ENCODE data around the gene SZT2.
"Not testable (repeated sequence)": the region's sequence is repeated elsewhere in the genome, so short reads cannot be mapped to it uniquely, and the experiment has no call there.

Gene SZT2

GRCh38 chr1:43455213-43455889 lies 65.7 kb downstream of the SZT2 start:
- Histone ChIP-seq H3K27me3 (ENCODE audit: control insufficient read depth in 1 of 2, insufficient read depth in 2 of 2, low read length in 2 of 2) (no peaks in the 10 kb centered on the region), H3K4me1 (ENCODE audit: insufficient read depth, low read length) (peaks cover 20% of the 10 kb centered on the region), H3K9me3 (ENCODE audit: low read length) (no peaks in the 10 kb centered on the region), H3K9ac (ENCODE audit: low read length) (no peak overlapping the region), H3K27ac (ENCODE audit: low read depth, low read length) (no peak overlapping the region), H3K4me3 (ENCODE audit: low read depth in 1 of 2, low read length in 2 of 2) (no peak overlapping the region), H3K36me3 (ENCODE audit: insufficient read depth, low read length) (peaks cover 16% of the 10 kb centered on the region)

DNA sequence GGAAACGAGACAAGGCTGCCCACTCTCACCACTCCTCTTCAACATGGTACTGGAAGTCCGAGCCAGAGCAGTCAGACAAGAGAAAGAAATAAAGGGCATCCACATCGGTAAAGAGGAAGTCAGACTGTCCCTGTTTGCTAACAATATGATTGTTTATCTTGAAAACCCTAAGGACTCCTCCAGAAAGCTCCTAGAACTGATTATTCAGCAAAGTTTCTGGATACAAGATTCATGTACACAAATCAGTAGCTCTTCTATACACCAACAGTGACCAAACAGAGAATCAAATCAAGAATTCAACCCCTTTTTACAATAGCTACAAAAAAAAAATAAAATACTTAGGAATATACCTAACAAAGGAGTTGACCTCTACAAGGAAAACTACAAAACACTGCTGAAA lies 68.7 kb downstream of the SZT2 start:
- H3K9ac ChIP-seq (ENCODE audit: low read length); H3K27ac ChIP-seq (ENCODE audit: low read depth, low read length); H3K36me3 ChIP-seq (ENCODE audit: insufficient read depth, low read length); H3K4me1 ChIP-seq (ENCODE audit: insufficient read depth, low read length); H3K27me3 ChIP-seq (ENCODE audit: control insufficient read depth in 1 of 2, insufficient read depth in 2 of 2, low read length in 2 of 2); H3K4me3 ChIP-seq (ENCODE audit: low read depth in 1 of 2, low read length in 2 of 2); H3K9me3 ChIP-seq (ENCODE audit: low read length): not testable (repeated sequence)

DNA sequence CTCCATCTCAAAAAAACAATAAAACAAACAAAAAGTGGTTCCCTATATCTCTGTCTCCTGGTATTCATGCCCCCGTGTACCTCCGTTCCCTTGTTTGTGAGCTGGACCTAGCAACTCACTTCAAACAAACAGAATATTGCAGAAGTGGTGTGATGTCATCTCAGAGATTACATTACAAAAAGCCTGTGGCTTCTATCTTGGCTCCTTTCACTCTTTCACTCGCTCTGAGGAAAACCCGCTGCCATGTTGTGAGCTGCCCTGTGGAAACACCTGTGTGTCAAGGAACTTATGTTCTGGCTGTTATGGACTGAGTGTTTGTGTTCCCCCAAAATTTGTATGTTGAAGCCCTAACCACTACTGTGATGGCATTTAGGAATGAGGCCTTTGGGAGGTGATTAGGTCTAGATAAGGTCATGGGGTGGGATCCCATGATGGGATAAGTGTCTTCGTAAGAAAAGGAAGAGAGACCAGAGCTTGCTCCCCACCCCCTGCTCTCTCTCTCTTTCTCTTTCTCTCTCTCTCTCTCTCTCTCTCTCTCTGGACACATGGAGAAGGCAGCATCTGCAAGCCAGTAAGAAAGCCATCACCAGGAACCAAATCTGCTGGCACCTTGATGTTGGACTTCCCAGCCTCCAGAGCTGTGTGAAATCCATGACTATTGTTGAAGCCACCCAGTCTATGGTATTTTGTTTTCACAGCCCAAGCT lies 71.4 kb downstream of the SZT2 start:
- Histone ChIP-seq H3K4me1 (ENCODE audit: insufficient read depth, low read length) (no peaks in the 10 kb centered on the region), H3K9me3 (ENCODE audit: low read length) (no peaks in the 10 kb centered on the region), H3K36me3 (ENCODE audit: insufficient read depth, low read length) (no peaks in the 10 kb centered on the region), H3K27me3 (ENCODE audit: control insufficient read depth in 1 of 2, insufficient read depth in 2 of 2, low read length in 2 of 2) (no peaks in the 10 kb centered on the region), H3K4me3 (ENCODE audit: low read depth in 1 of 2, low read length in 2 of 2) (no peak overlapping the region), H3K9ac (ENCODE audit: low read length) (no peak overlapping the region), H3K27ac (ENCODE audit: low read depth, low read length) (no peak overlapping the region)

DNA sequence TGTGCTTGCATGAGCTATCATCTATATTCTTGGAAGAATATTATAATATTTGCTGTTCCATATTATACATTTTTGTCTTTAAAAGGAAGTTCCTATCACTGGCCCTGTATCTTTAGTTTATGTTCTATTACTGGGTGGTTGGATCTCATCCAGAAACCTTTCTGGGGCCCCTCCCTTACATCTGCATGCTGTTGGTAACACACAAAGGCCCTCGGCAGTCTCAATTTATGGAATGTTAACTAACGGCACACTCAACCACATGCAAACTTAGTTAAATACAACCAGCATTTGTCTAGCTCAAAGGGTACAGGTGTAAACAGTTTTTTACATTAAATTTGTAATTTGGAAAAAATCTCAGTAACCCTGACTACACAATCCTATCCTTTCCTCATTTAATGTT lies 73.8 kb downstream of the SZT2 start:
- Histone ChIP-seq H3K27me3 (ENCODE audit: control insufficient read depth in 1 of 2, insufficient read depth in 2 of 2, low read length in 2 of 2) (no peaks in the 10 kb centered on the region), H3K4me3 (ENCODE audit: low read depth in 1 of 2, low read length in 2 of 2) (no peak overlapping the region), H3K4me1 (ENCODE audit: insufficient read depth, low read length) (no peaks in the 10 kb centered on the region), H3K9ac (ENCODE audit: low read length) (no peak overlapping the region), H3K27ac (ENCODE audit: low read depth, low read length) (no peak overlapping the region), H3K36me3 (ENCODE audit: insufficient read depth, low read length) (no peaks in the 10 kb centered on the region), H3K9me3 (ENCODE audit: low read length) (no peaks in the 10 kb centered on the region)

DNA sequence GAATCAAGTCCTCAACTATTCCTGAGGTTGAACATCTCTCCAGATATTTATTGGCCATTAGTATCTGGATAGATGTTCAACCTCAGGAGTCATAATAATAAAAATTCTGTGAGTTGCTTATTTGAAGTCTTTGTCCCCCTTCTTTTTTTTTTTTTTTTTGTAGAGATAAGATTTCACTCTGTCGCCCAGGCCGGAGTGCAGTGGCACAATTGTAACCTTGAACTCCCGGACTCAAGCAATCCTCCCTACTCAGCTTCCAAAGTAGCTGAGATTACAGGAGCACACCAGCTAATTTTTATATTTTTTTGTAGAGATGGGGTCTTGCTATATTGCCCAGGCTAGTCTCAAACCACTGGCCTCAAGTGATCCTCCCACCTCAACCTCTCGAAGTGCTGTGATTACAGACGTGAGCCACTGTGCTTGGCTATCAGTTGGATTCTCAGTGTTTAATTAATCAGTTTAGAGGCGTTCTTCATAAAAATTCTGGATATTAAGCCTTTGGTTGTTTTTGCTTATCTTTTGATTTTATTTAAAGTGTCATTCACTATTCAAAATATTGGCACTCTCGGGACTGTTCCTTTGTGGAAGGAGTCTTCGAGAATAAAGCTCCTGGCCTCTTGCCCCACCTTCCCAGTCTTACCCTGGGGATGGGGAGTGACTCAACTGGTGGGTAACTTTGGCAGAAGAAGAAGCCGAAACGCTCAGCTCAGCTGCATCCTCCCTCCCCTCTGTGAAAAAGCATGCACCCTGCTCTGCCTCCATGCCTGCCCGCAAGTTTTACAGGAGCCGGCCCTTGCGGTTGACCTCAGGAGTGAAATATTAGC lies 75.2 kb downstream of the SZT2 start:
- H3K27ac ChIP-seq (ENCODE audit: low read depth, low read length) = no peak overlapping the region
- H3K9ac ChIP-seq (ENCODE audit: low read length) = no peak overlapping the region
- no peaks in the 10 kb centered on the region for H3K27me3 ChIP-seq (ENCODE audit: control insufficient read depth in 1 of 2, insufficient read depth in 2 of 2, low read length in 2 of 2)
- H3K4me1 ChIP-seq (ENCODE audit: insufficient read depth, low read length) = no peaks in the 10 kb centered on the region
- H3K9me3 ChIP-seq (ENCODE audit: low read length) = no peaks in the 10 kb centered on the region
- no peaks in the 10 kb centered on the region for H3K36me3 ChIP-seq (ENCODE audit: insufficient read depth, low read length)
- no peak overlapping the region for H3K4me3 ChIP-seq (ENCODE audit: low read depth in 1 of 2, low read length in 2 of 2)

DNA sequence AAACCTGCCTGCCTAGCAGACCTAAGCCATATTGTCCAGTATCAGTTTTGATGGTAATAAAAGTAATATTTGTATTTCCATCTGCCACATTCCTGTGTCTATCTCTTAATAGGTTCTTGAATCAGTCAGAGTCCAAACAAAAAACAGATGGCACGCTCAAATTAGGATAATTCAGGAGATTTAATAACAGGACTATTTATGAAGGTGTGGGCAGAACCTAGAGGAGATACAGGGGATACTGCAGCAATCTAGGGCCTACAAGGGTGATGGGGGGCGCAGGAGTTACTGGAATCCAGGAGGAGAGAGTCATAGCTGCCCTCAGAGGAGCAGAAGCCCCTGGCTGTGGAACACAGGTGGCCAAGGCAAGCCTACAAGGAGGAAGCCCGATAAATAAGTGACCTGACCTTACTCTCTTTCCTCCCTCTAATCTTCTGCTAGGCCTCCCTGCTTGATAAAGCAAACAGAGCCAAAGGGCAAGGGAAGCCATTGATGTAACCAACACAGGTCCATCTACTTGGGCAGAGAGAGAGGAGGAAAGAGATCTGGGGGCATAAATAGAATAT lies 75.9 kb downstream of the SZT2 start:
- no peaks in the 10 kb centered on the region for H3K4me1 ChIP-seq (ENCODE audit: insufficient read depth, low read length)
- no peaks in the 10 kb centered on the region for H3K27me3 ChIP-seq (ENCODE audit: control insufficient read depth in 1 of 2, insufficient read depth in 2 of 2, low read length in 2 of 2)
- H3K27ac ChIP-seq (ENCODE audit: low read depth, low read length) = no peak overlapping the region
- no peaks in the 10 kb centered on the region for H3K9me3 ChIP-seq (ENCODE audit: low read length)
- H3K4me3 ChIP-seq (ENCODE audit: low read depth in 1 of 2, low read length in 2 of 2) = no peak overlapping the region
- H3K36me3 ChIP-seq (ENCODE audit: insufficient read depth, low read length) = no peaks in the 10 kb centered on the region
- no peak overlapping the region for H3K9ac ChIP-seq (ENCODE audit: low read length)

DNA sequence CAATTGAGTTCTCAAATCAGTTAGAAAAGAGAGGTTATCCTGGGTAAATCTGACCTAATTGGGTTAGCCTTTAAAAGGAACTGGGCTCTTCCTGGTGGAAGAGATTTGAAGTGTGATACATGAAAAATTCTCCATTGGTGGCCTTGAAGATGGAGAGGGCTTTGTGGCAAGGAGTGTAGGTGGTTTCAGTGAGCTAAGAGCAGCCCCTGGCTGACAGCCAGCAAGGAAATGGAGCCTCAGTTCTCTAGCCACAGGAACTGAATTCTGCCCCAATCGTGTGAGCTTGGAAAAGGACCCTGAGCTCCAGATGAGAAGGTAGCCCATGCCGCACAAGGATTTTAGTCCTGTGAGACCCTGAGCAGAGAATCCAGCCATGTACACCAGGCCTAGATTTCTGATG lies 76.7 kb downstream of the SZT2 start:
- H3K27ac ChIP-seq (ENCODE audit: low read depth, low read length) = no peak overlapping the region
- H3K36me3 ChIP-seq (ENCODE audit: insufficient read depth, low read length) = no peaks in the 10 kb centered on the region
- H3K9ac ChIP-seq (ENCODE audit: low read length) = no peak overlapping the region
- H3K4me3 ChIP-seq (ENCODE audit: low read depth in 1 of 2, low read length in 2 of 2) = no peak overlapping the region
- no peaks in the 10 kb centered on the region for H3K4me1 ChIP-seq (ENCODE audit: insufficient read depth, low read length)
- no peaks in the 10 kb centered on the region for H3K9me3 ChIP-seq (ENCODE audit: low read length)
- no peaks in the 10 kb centered on the region for H3K27me3 ChIP-seq (ENCODE audit: control insufficient read depth in 1 of 2, insufficient read depth in 2 of 2, low read length in 2 of 2)

DNA sequence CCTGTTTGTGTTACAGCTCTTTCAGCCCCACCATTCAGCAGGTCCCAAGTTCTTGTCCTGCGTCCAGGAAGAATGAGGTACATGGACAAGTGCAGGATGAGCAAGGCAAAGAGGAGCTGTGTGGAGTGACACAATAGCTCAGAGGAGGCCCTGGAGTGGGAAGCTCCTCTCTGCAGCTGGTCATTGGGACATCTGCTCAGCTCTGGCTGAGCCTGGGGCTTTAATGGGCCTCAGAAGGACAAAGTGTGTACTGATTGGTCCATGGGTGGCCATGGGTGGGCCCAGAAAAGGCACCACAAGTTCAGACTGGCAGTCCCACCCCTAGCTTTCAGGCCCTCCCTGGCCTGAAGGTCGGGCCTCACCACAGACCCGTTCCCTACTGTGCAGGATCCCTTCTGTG lies 78.7 kb downstream of the SZT2 start:
- no peaks in the 10 kb centered on the region for H3K36me3 ChIP-seq (ENCODE audit: insufficient read depth, low read length)
- H3K9ac ChIP-seq (ENCODE audit: low read length) = no peak overlapping the region
- H3K27me3 ChIP-seq (ENCODE audit: control insufficient read depth in 1 of 2, insufficient read depth in 2 of 2, low read length in 2 of 2) = no peaks in the 10 kb centered on the region
- no peaks in the 10 kb centered on the region for H3K9me3 ChIP-seq (ENCODE audit: low read length)
- H3K4me1 ChIP-seq (ENCODE audit: insufficient read depth, low read length) = no peaks in the 10 kb centered on the region
- no peak overlapping the region for H3K27ac ChIP-seq (ENCODE audit: low read depth, low read length)
- H3K4me3 ChIP-seq (ENCODE audit: low read depth in 1 of 2, low read length in 2 of 2) = no peak overlapping the region

DNA sequence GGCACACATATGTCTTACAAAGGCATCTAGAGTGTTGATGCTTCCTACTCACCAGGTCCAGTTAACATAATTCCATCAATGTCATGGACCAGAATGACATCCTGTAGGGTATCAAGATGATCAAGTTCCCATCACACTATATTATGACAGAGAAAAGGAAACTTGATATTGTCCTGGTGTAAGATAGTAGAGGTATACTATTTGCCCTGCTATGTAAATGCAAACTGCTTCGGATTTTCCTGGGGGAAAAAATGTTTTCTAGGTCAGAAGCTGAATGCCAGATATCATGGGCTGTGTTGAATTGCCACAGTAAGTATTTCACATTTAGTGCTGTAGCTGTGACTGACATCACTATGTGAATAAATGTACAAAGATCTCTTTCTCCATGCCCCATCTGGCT lies 80.2 kb downstream of the SZT2 start:
- no peak overlapping the region for H3K9ac ChIP-seq (ENCODE audit: low read length)
- H3K9me3 ChIP-seq (ENCODE audit: low read length) = no peaks in the 10 kb centered on the region
- no peak overlapping the region for H3K27ac ChIP-seq (ENCODE audit: low read depth, low read length)
- H3K4me3 ChIP-seq (ENCODE audit: low read depth in 1 of 2, low read length in 2 of 2) = no peak overlapping the region
- H3K27me3 ChIP-seq (ENCODE audit: control insufficient read depth in 1 of 2, insufficient read depth in 2 of 2, low read length in 2 of 2) = no peaks in the 10 kb centered on the region
- no peaks in the 10 kb centered on the region for H3K36me3 ChIP-seq (ENCODE audit: insufficient read depth, low read length)
- H3K4me1 ChIP-seq (ENCODE audit: insufficient read depth, low read length) = no peaks in the 10 kb centered on the region

GRCh38 chr1:43472087-43472462 lies 82.4 kb downstream of the SZT2 start:
- Histone ChIP-seq H3K4me1 (ENCODE audit: insufficient read depth, low read length) (no peaks in the 10 kb centered on the region), H3K9me3 (ENCODE audit: low read length) (no peaks in the 10 kb centered on the region), H3K36me3 (ENCODE audit: insufficient read depth, low read length) (no peaks in the 10 kb centered on the region), H3K4me3 (ENCODE audit: low read depth in 1 of 2, low read length in 2 of 2) (no peak overlapping the region), H3K27me3 (ENCODE audit: control insufficient read depth in 1 of 2, insufficient read depth in 2 of 2, low read length in 2 of 2) (no peaks in the 10 kb centered on the region), H3K27ac (ENCODE audit: low read depth, low read length) (no peak overlapping the region), H3K9ac (ENCODE audit: low read length) (no peak overlapping the region)

DNA sequence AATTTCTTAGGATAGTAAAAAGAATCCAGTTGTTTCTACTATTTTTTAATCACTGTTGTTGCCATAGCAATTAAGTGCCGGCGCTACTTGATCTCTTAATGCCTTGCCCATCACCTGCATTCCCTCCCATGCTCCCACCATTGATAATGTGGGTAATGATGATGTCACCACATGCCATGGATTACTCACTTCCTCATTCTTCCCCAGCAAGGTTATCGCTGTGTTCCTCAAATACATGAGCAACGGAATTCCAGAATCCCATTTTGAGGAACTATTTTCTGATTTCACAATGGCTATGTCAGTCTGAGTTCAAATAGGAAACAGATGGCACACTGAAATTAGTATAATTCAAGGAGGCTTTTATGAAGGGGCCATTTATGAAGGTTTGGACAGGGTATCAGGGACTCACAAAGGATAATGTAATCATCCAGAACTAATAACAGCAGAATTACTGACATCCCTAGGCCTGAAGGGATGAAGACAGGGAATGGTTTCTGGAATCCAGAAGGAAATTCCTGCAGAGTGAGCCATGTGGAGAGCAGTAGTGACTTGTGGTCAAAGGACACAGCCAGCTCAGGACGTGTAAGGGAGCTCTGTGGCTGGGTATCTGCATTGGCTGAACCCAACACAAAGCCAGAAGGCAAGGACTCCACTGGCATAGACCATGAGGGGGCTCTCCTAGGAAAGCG lies 82.9 kb downstream of the SZT2 start:
- H3K27me3 ChIP-seq (ENCODE audit: control insufficient read depth in 1 of 2, insufficient read depth in 2 of 2, low read length in 2 of 2); H3K9me3 ChIP-seq (ENCODE audit: low read length); H3K36me3 ChIP-seq (ENCODE audit: insufficient read depth, low read length); H3K9ac ChIP-seq (ENCODE audit: low read length); H3K4me3 ChIP-seq (ENCODE audit: low read depth in 1 of 2, low read length in 2 of 2); H3K27ac ChIP-seq (ENCODE audit: low read depth, low read length); H3K4me1 ChIP-seq (ENCODE audit: insufficient read depth, low read length): not testable (repeated sequence)

Data from muscle layer of colon (tissue), 2 donors.